Ramos (cell line): ENCODE data around the gene OR52A5.
"Not testable (repeated sequence)": the region's sequence is repeated elsewhere in the genome, so short reads cannot be mapped to it uniquely, and the experiment has no call there.

ENCODE experiments used
- in situ Hi-C: fragments of 300-500 bp; cut with MboI; formaldehyde crosslinking; loops from one replicate; pipeline ENCODE4 v1.14.3; 2022; ENCODE audit warnings: low sequenced_read_pairs; ENCODE audit not compliant: unreplicated experiment

Gene OR52A5

GRCh38 chr11:5137996-5138395 lies at the start of gene OR52A5:
Gene OR52A5 (minus strand): TSS chr11:5138356. CDS start chr11:5132642, 5,714 bp downstream.
- in situ Hi-C loops: no loop called here

- in situ Hi-C loops: no loop called here
Measured at GRCh38 chr11:5178046-5178837, 40.1 kb upstream of the OR52A5 start.

- in situ Hi-C loops: no loop called here
Measured at GRCh38 chr11:5174934-5175333, 36.8 kb upstream of the OR52A5 start.

- in situ Hi-C loops: no loop called here
Measured at GRCh38 chr11:5171856-5172255, 33.7 kb upstream of the OR52A5 start.

- in situ Hi-C loops: not testable (repeated sequence)
Measured at GRCh38 chr11:5165898-5166297, 27.7 kb upstream of the OR52A5 start.

- in situ Hi-C loops: not testable (repeated sequence)
Measured at GRCh38 chr11:5164807-5165206, 26.7 kb upstream of the OR52A5 start.

- in situ Hi-C loops: not testable (repeated sequence)
Measured at GRCh38 chr11:5161045-5161444, 22.9 kb upstream of the OR52A5 start.

GRCh38 chr11:5160217-5160616 lies 22.1 kb upstream of the OR52A5 start:
- in situ Hi-C loops: not testable (repeated sequence)

GRCh38 chr11:5159806-5160205 lies 21.6 kb upstream of the OR52A5 start:
- in situ Hi-C loops: no loop called here

- in situ Hi-C loops: no loop called here
Measured at GRCh38 chr11:5154657-5155056, 16.5 kb upstream of the OR52A5 start, which contains the start of gene OR52A1. Gene OR52A1 (minus strand): TSS chr11:5154757. CDS start chr11:5152369, 2,388 bp downstream.

- in situ Hi-C loops: no loop called here
Measured at GRCh38 chr11:5153574-5154431, 15.6 kb upstream of the OR52A5 start.

GRCh38 chr11:5151713-5152153 lies 13.6 kb upstream of the OR52A5 start:
- in situ Hi-C loops: no loop called here

GRCh38 chr11:5144206-5144605 lies 6.0 kb upstream of the OR52A5 start:
- in situ Hi-C loops: not testable (repeated sequence)

- in situ Hi-C loops: no loop called here
Measured at GRCh38 chr11:5137014-5137413, 1.1 kb downstream of the OR52A5 start.

GRCh38 chr11:5136261-5136660 lies 1.9 kb downstream of the OR52A5 start:
- in situ Hi-C loops: no loop called here

- in situ Hi-C loops: no loop called here
Measured at GRCh38 chr11:5131584-5132335, 6.4 kb downstream of the OR52A5 start.

- in situ Hi-C loops: no loop called here
Measured at GRCh38 chr11:5129457-5129877, 8.7 kb downstream of the OR52A5 start.

- in situ Hi-C loops: no loop called here
Measured at GRCh38 chr11:5124891-5125620, 13.1 kb downstream of the OR52A5 start.

- in situ Hi-C loops: no loop called here
Measured at GRCh38 chr11:5123802-5124521, 14.2 kb downstream of the OR52A5 start.
